ENCODE data around the gene OPN4. TPM values are rescaled to one million over a fixed set of nuclear protein-coding genes. Genes with fewer than 3 reads are reported as not detected.

Gene OPN4
- total RNA-seq, 2 donors from 2014 or later: not detected

DNA sequence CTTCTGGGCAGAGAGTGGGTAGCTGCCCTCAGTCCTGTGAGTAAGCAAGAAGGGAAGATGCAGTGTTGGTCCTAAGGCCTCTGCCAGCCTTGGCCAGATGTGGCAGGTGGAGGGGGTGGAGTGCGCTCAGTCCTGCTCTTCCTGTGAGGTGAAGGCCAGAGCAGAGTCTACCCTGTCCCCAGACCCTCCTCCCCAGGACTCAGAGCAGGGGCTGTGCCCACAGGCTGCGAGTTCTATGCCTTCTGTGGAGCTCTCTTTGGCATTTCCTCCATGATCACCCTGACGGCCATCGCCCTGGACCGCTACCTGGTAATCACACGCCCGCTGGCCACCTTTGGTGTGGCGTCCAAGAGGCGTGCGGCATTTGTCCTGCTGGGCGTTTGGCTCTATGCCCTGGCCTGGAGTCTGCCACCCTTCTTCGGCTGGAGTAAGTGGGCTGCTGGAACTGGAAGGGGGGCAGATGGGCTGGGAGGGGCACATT, 4.0 kb downstream of the OPN4 start:
- Mint-ChIP-seq H3K4me1 (no peaks in the 10 kb centered on the region), H3K27ac (no peak overlapping the region), H3K36me3 (ENCODE audit: low read depth) (no peaks in the 10 kb centered on the region), H3K4me3 (no peak overlapping the region), H3K27me3 (ENCODE audit: insufficient read depth) (no peaks in the 10 kb centered on the region), H3K9me3 (no peaks in the 10 kb centered on the region)
- Histone ChIP-seq H3K9me3 (ENCODE audit: control insufficient read depth, low read length) (no peaks in the 10 kb centered on the region), H3K27ac (ENCODE audit: low read depth, low read length) (no peak overlapping the region), H3K9ac (ENCODE audit: extremely low read depth, low read length, poor library complexity, severe bottlenecking) (no peak overlapping the region), H3K27me3 (ENCODE audit: control insufficient read depth, insufficient read depth, low read length, poor library complexity, severe bottlenecking) (no peaks in the 10 kb centered on the region), H3K4me1 (ENCODE audit: control insufficient read depth, insufficient read depth, low read length) (no peaks in the 10 kb centered on the region), H3K4me3 (ENCODE audit: low read length) (no peak overlapping the region), H3K36me3 (ENCODE audit: control insufficient read depth, insufficient read depth, low read length) (no peaks in the 10 kb centered on the region)
- DNase-seq: peak; percentile 22
- TF ChIP-seq, protein P1, sequence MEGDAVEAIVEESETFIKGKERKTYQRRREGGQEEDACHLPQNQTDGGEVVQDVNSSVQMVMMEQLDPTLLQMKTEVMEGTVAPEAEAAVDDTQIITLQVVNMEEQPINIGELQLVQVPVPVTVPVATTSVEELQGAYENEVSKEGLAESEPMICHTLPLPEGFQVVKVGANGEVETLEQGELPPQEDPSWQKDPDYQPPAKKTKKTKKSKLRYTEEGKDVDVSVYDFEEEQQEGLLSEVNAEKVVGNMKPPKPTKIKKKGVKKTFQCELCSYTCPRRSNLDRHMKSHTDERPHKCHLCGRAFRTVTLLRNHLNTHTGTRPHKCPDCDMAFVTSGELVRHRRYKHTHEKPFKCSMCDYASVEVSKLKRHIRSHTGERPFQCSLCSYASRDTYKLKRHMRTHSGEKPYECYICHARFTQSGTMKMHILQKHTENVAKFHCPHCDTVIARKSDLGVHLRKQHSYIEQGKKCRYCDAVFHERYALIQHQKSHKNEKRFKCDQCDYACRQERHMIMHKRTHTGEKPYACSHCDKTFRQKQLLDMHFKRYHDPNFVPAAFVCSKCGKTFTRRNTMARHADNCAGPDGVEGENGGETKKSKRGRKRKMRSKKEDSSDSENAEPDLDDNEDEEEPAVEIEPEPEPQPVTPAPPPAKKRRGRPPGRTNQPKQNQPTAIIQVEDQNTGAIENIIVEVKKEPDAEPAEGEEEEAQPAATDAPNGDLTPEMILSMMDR (conservative IDR thresholded peaks at IDR 0.05): no peak
- 94 to 96% methylated on average over 5 to 12 of the region's 12 CpGs for WGBS, 2 experiments (ENCODE audit: insufficient coverage in 1 of 2, insufficient read length in 1 of 2)

GRCh38 chr10:86658751-86659150, 4.4 kb downstream of the OPN4 start:
- Mint-ChIP-seq H3K36me3 (ENCODE audit: low read depth) (no peaks in the 10 kb centered on the region), H3K27me3 (ENCODE audit: insufficient read depth) (no peaks in the 10 kb centered on the region), H3K4me1 (no peaks in the 10 kb centered on the region), H3K4me3 (no peak overlapping the region), H3K9me3 (no peaks in the 10 kb centered on the region), H3K27ac (no peak overlapping the region)
- DNase-seq: peak; percentile 31
- TF ChIP-seq, protein P1 (conservative IDR thresholded peaks at IDR 0.05): no peak
- H3K27me3 ChIP-seq (ENCODE audit: control insufficient read depth, insufficient read depth, low read length, poor library complexity, severe bottlenecking): no peaks in the 10 kb centered on the region
- H3K4me3 ChIP-seq (ENCODE audit: low read length): no peak overlapping the region
- no peaks in the 10 kb centered on the region for H3K4me1 ChIP-seq (ENCODE audit: control insufficient read depth, insufficient read depth, low read length)
- WGBS, 2 experiments (ENCODE audit: insufficient coverage in 1 of 2, insufficient read length in 1 of 2): 0 to 27% methylated on average over 1 to 3 of the region's 3 CpGs
- no peak overlapping the region for H3K27ac ChIP-seq (ENCODE audit: low read depth, low read length)
- H3K36me3 ChIP-seq (ENCODE audit: control insufficient read depth, insufficient read depth, low read length): no peaks in the 10 kb centered on the region
- H3K9ac ChIP-seq (ENCODE audit: extremely low read depth, low read length, poor library complexity, severe bottlenecking): no peak overlapping the region
- no peaks in the 10 kb centered on the region for H3K9me3 ChIP-seq (ENCODE audit: control insufficient read depth, low read length)

- Mint-ChIP-seq H3K4me1 (no peaks in the 10 kb centered on the region), H3K27ac (no peak overlapping the region), H3K27me3 (ENCODE audit: insufficient read depth) (no peaks in the 10 kb centered on the region), H3K4me3 (no peak overlapping the region), H3K36me3 (ENCODE audit: low read depth) (no peaks in the 10 kb centered on the region), H3K9me3 (no peaks in the 10 kb centered on the region)
- 88 to 97% methylated on average over 6 to 19 of the region's 19 CpGs for WGBS, 2 experiments (ENCODE audit: insufficient coverage in 1 of 2, insufficient read length in 1 of 2)
- TF ChIP-seq, protein P1 (conservative IDR thresholded peaks at IDR 0.05): no peak
- Histone ChIP-seq H3K4me3 (ENCODE audit: low read length) (no peak overlapping the region), H3K9ac (ENCODE audit: extremely low read depth, low read length, poor library complexity, severe bottlenecking) (no peak overlapping the region), H3K27ac (ENCODE audit: low read depth, low read length) (no peak overlapping the region), H3K36me3 (ENCODE audit: control insufficient read depth, insufficient read depth, low read length) (no peaks in the 10 kb centered on the region), H3K9me3 (ENCODE audit: control insufficient read depth, low read length) (no peaks in the 10 kb centered on the region), H3K27me3 (ENCODE audit: control insufficient read depth, insufficient read depth, low read length, poor library complexity, severe bottlenecking) (no peaks in the 10 kb centered on the region), H3K4me1 (ENCODE audit: control insufficient read depth, insufficient read depth, low read length) (no peaks in the 10 kb centered on the region)
- peak; percentile 29 for DNase-seq
These were observed 4.9 kb downstream of the OPN4 start for GRCh38 chr10:86659161-86659691.
